HCT116 (cell line): ENCODE data around the gene NUP42.

Experiments used
- CEBPB ChIP-seq: IDR thresholded peaks from 2 replicates; pipeline ENCODE4 v1.6.1; 2012; ENCODE audit warnings: low read depth
- EGR1 ChIP-seq: IDR thresholded peaks from 2 replicates; pipeline ENCODE4 v1.6.1; 2012; ENCODE audit warnings: low read depth
- ELF1 ChIP-seq: IDR thresholded peaks from 2 replicates; pipeline ENCODE4 v1.6.1; 2012; ENCODE audit warnings: low read depth, borderline replicate concordance
- EZH2 ChIP-seq: fragments of 200-600 bp; sonication (generic); IDR thresholded peaks from 2 replicates; pipeline ENCODE4 v1.6.1; 2017; ENCODE audit warnings: antibody characterized with exemption, mixed run types
- EZH2phosphoT487 ChIP-seq: fragments of 200-600 bp; IDR thresholded peaks from 2 replicates; pipeline ENCODE4 v1.6.1; 2018; ENCODE audit warnings: antibody characterized with exemption, borderline replicate concordance
- POLR2A ChIP-seq: IDR thresholded peaks from 2 replicates; pipeline ENCODE4 v1.7.0; 2011; ENCODE audit warnings: borderline replicate concordance; ENCODE audit not compliant: insufficient read depth, insufficient read length; ENCODE audit errors: extremely low read depth
- POLR2AphosphoS5 ChIP-seq: IDR thresholded peaks from 2 replicates; pipeline ENCODE4 v1.6.1; 2011; ENCODE audit warnings: mild to moderate bottlenecking, low read depth, low read length, moderate library complexity
- RAD21 ChIP-seq: IDR thresholded peaks from 2 replicates; pipeline ENCODE4 v1.6.1; 2012; ENCODE audit warnings: low read depth, mild to moderate bottlenecking
- TCF7L2 ChIP-seq: IDR thresholded peaks from 2 replicates; pipeline ENCODE4 v1.7.0; 2011; ENCODE audit warnings: borderline replicate concordance, inconsistent platforms; ENCODE audit not compliant: insufficient read depth, insufficient read length; ENCODE audit errors: extremely low read depth
- YY1 ChIP-seq: IDR thresholded peaks from 2 replicates; pipeline ENCODE4 v1.6.1; 2011; ENCODE audit warnings: low read length, low read depth, moderate library complexity, mild to moderate bottlenecking; ENCODE audit not compliant: insufficient replicate concordance; ENCODE audit errors: extremely low read depth
- TF ChIP-seq, protein P1 (sequence below), 3 experiments: fragments of 200-600 bp in 1 of 3; sonication (generic) in 1 of 3; IDR thresholded peaks in 2 of 3; conservative IDR thresholded peaks in 1 of 3; 2 replicates each; pipeline ENCODE4 v1.5.1; 2012 to 2017; ENCODE audit warnings: low read depth in 2 of 3, low read length in 2 of 3, antibody characterized with exemption in 1 of 3, borderline replicate concordance in 1 of 3, control low read depth in 1 of 3, mild to moderate bottlenecking in 1 of 3, mixed read lengths in 1 of 3, mixed run types in 1 of 3, moderate library complexity in 1 of 3; ENCODE audit not compliant: insufficient read depth in 1 of 3
- TF ChIP-seq, protein P2 (sequence below): IDR thresholded peaks from 2 replicates; pipeline ENCODE4 v1.6.1; 2012; ENCODE audit warnings: low read depth
- TF ChIP-seq, protein P3 (sequence below): IDR thresholded peaks from 2 replicates; pipeline ENCODE4 v1.6.1; 2012
- TF ChIP-seq, protein P4 (sequence below): IDR thresholded peaks from 2 replicates; pipeline ENCODE4 v1.6.1; 2011; ENCODE audit warnings: mild to moderate bottlenecking, low read length, moderate library complexity; ENCODE audit not compliant: insufficient replicate concordance; ENCODE audit errors: extremely low read depth

- TF ChIP-seq, protein P1, sequence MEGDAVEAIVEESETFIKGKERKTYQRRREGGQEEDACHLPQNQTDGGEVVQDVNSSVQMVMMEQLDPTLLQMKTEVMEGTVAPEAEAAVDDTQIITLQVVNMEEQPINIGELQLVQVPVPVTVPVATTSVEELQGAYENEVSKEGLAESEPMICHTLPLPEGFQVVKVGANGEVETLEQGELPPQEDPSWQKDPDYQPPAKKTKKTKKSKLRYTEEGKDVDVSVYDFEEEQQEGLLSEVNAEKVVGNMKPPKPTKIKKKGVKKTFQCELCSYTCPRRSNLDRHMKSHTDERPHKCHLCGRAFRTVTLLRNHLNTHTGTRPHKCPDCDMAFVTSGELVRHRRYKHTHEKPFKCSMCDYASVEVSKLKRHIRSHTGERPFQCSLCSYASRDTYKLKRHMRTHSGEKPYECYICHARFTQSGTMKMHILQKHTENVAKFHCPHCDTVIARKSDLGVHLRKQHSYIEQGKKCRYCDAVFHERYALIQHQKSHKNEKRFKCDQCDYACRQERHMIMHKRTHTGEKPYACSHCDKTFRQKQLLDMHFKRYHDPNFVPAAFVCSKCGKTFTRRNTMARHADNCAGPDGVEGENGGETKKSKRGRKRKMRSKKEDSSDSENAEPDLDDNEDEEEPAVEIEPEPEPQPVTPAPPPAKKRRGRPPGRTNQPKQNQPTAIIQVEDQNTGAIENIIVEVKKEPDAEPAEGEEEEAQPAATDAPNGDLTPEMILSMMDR (IDR thresholded peaks at IDR 0.05 in 2 of 3, conservative IDR thresholded peaks at IDR 0.05 in 1 of 3; ENCODE audit: borderline replicate concordance in 1 of 3, insufficient read depth in 1 of 3, low read depth in 2 of 3, low read length in 2 of 3) = no peak
- TF ChIP-seq, protein P2, sequence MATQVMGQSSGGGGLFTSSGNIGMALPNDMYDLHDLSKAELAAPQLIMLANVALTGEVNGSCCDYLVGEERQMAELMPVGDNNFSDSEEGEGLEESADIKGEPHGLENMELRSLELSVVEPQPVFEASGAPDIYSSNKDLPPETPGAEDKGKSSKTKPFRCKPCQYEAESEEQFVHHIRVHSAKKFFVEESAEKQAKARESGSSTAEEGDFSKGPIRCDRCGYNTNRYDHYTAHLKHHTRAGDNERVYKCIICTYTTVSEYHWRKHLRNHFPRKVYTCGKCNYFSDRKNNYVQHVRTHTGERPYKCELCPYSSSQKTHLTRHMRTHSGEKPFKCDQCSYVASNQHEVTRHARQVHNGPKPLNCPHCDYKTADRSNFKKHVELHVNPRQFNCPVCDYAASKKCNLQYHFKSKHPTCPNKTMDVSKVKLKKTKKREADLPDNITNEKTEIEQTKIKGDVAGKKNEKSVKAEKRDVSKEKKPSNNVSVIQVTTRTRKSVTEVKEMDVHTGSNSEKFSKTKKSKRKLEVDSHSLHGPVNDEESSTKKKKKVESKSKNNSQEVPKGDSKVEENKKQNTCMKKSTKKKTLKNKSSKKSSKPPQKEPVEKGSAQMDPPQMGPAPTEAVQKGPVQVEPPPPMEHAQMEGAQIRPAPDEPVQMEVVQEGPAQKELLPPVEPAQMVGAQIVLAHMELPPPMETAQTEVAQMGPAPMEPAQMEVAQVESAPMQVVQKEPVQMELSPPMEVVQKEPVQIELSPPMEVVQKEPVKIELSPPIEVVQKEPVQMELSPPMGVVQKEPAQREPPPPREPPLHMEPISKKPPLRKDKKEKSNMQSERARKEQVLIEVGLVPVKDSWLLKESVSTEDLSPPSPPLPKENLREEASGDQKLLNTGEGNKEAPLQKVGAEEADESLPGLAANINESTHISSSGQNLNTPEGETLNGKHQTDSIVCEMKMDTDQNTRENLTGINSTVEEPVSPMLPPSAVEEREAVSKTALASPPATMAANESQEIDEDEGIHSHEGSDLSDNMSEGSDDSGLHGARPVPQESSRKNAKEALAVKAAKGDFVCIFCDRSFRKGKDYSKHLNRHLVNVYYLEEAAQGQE = no peak
- no peak for TF ChIP-seq EGR1
- TF ChIP-seq CEBPB = no peak
- no peak for TF ChIP-seq POLR2A
- no peak for TF ChIP-seq POLR2AphosphoS5
- TF ChIP-seq RAD21 = no peak
- TF ChIP-seq EZH2 = no peak
- no peak for TF ChIP-seq TCF7L2
- TF ChIP-seq, protein P3, sequence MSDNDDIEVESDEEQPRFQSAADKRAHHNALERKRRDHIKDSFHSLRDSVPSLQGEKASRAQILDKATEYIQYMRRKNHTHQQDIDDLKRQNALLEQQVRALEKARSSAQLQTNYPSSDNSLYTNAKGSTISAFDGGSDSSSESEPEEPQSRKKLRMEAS = no peak
- no peak for TF ChIP-seq YY1
- TF ChIP-seq, protein P4, sequence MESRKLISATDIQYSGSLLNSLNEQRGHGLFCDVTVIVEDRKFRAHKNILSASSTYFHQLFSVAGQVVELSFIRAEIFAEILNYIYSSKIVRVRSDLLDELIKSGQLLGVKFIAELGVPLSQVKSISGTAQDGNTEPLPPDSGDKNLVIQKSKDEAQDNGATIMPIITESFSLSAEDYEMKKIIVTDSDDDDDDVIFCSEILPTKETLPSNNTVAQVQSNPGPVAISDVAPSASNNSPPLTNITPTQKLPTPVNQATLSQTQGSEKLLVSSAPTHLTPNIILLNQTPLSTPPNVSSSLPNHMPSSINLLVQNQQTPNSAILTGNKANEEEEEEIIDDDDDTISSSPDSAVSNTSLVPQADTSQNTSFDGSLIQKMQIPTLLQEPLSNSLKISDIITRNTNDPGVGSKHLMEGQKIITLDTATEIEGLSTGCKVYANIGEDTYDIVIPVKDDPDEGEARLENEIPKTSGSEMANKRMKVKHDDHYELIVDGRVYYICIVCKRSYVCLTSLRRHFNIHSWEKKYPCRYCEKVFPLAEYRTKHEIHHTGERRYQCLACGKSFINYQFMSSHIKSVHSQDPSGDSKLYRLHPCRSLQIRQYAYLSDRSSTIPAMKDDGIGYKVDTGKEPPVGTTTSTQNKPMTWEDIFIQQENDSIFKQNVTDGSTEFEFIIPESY = no peak
- no peak for TF ChIP-seq ELF1
- TF ChIP-seq EZH2phosphoT487 = no peak
Measured at GRCh38 chr7:23232966-23233365, 51.1 kb downstream of the NUP42 start.
